ENCODE data around the gene GH2.

DNA sequence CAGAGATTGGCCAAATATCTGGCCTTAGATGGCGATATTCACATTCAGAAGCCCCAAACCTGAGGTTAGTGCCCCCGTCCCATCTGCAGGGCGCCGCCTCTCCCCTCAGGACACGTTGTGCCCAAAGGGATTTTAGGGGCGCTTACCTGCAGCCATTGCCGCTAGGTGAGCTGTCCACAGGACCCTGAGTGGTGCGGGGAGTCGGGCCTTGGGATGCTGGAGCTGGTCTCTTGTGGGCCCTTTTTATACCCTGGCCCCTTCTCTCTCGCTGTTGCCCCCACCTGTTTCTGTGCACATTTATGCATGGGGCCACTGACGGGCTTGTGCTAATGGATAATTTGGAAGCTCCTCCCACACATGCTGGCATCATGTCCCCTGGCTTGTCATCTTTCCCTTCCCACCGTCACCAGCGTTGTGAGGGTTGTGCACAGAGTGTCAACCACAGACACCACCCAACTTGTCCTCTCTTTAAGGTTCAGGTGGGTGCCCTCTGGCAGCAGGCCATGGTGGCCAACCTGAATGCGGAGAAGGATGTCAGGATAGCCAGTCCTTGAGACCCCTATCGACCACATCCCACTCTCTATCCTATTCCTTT is 29.4 kb upstream of the GH2 start, which contains the start of gene CSHL1:
- TF ChIP-seq, protein P1, sequence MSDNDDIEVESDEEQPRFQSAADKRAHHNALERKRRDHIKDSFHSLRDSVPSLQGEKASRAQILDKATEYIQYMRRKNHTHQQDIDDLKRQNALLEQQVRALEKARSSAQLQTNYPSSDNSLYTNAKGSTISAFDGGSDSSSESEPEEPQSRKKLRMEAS (IDR thresholded peaks at IDR 0.05): no peak
- TF ChIP-seq EP300 (IDR thresholded peaks at IDR 0.05; ENCODE audit: borderline replicate concordance) (no peak), TEAD4 (IDR thresholded peaks at IDR 0.05) (no peak), TCF12 (IDR thresholded peaks at IDR 0.05; ENCODE audit: low read depth) (no peak)

Data from Ishikawa (cell line).